SK-N-SH (cell line): Measurements from ENCODE around the gene PEX16. TPM values are rescaled to one million over a fixed set of nuclear protein-coding genes. Genes with fewer than 3 reads are reported as not detected.

ENCODE experiments used
- CTCF ChIA-PET: fragments of 300-600, 350-600 bp; formaldehyde crosslinking; extraction: SDS; loops from one replicate; lab custom pipeline; 2021; lab: Yijun Ruan, JAX
- POLR2A ChIA-PET: fragments of 350-600 bp; sonication (Branson Sonifier 250); formaldehyde crosslinking; extraction: SDS; loops from one replicate; lab custom pipeline; 2020; ENCODE audit warnings: antibody characterized with exemption, inconsistent platforms; lab: Yijun Ruan, JAX
- DNase-seq: peaks from one replicate; pipeline ENCODE4 v3.0.0; 2012
- H2AFZ ChIP-seq: fragments of 200-600 bp; sonication (generic); 2 replicates; pipeline ENCODE4 v1.8.1; 2016; ENCODE audit warnings: antibody characterized with exemption, mild to moderate bottlenecking, low read depth
- H3F3A ChIP-seq: fragments of 200-600 bp; sonication (generic); replicated peaks from 2 replicates; pipeline ENCODE3; 2016; ENCODE audit warnings: antibody characterized with exemption, mild to moderate bottlenecking; ENCODE audit not compliant: insufficient read depth
- H3K27ac ChIP-seq, 2 experiments: fragments of 200-500 bp in 1 of 2; fragments of 200-600 bp in 1 of 2; sonication (Bioruptor generic) in 1 of 2; sonication (generic), shearing (Covaris generic) in 1 of 2; 2 replicates each; pipeline versions ENCODE4 v1.5.1 to v1.6.1; 2014 to 2016; ENCODE audit warnings: low read depth in 2 of 2, inconsistent platforms in 1 of 2, low read length in 1 of 2, mild to moderate bottlenecking in 1 of 2, mixed read lengths in 1 of 2
- H3K27me3 ChIP-seq: fragments of 200-600 bp; sonication (generic), shearing (Covaris generic); 2 replicates; pipeline ENCODE4 v1.6.1; 2016; ENCODE audit warnings: mixed run types; ENCODE audit not compliant: insufficient read depth
- H3K36me3 ChIP-seq, 2 experiments: fragments of 200-500 bp in 1 of 2; fragments of 200-600 bp in 1 of 2; sonication (Bioruptor generic) in 1 of 2; sonication (generic) in 1 of 2; replicated peaks in 1 of 2; 2 replicates each; pipeline versions ENCODE3 to v1.5.1; 2014 to 2016; ENCODE audit warnings: low read length in 1 of 2, mild to moderate bottlenecking in 1 of 2; ENCODE audit not compliant: insufficient read depth in 2 of 2, control insufficient read depth in 1 of 2
- H3K4me1 ChIP-seq, 2 experiments: fragments of 200-500 bp in 1 of 2; fragments of 200-600 bp in 1 of 2; sonication (Bioruptor generic) in 1 of 2; sonication (generic), shearing (Covaris generic) in 1 of 2; 2 replicates each; pipeline versions ENCODE4 v1.5.1 to v1.6.1; 2014 to 2016; ENCODE audit warnings: low read depth in 1 of 2, low read length in 1 of 2, mixed run types in 1 of 2; ENCODE audit not compliant: insufficient read depth in 2 of 2, control insufficient read depth in 1 of 2
- H3K4me2 ChIP-seq: fragments of 200-600 bp; sonication (generic), shearing (Covaris generic); 2 replicates; pipeline ENCODE4 v1.6.1; 2017; ENCODE audit warnings: mixed run types
- H3K4me3 ChIP-seq, 2 experiments: fragments of 200-500 bp in 1 of 2; fragments of 200-600 bp in 1 of 2; sonication (Bioruptor generic) in 1 of 2; sonication (generic), shearing (Covaris generic) in 1 of 2; 2 replicates each; pipeline versions ENCODE4 v1.5.1 to v1.8.1; 2014 to 2016; ENCODE audit warnings: low read depth in 2 of 2, inconsistent platforms in 1 of 2, low read length in 1 of 2, mild to moderate bottlenecking in 1 of 2, mixed read lengths in 1 of 2, moderate library complexity in 1 of 2
- H3K79me2 ChIP-seq: fragments of 200-600 bp; sonication (generic); 2 replicates; pipeline ENCODE4 v1.8.1; 2017; ENCODE audit warnings: mild to moderate bottlenecking; ENCODE audit not compliant: insufficient read depth
- H3K9ac ChIP-seq: fragments of 200-600 bp; sonication (generic); 2 replicates; pipeline ENCODE4 v1.6.1; 2017; ENCODE audit warnings: mixed run types
- H3K9me2 ChIP-seq: fragments of 200-600 bp; sonication (generic); 2 replicates; pipeline ENCODE4 v1.6.1; 2017; ENCODE audit warnings: mixed run types
- H3K9me3 ChIP-seq: fragments of 200-600 bp; sonication (generic); 2 replicates; pipeline ENCODE4 v1.6.1; 2017; ENCODE audit warnings: mixed run types, mild to moderate bottlenecking, moderate library complexity
- H4K20me1 ChIP-seq: fragments of 200-600 bp; sonication (generic); 2 replicates; pipeline ENCODE4 v1.6.1; 2017; ENCODE audit warnings: mild to moderate bottlenecking, mixed run types; ENCODE audit not compliant: insufficient read depth
- CHD2 ChIP-seq: fragments of 150-350 bp; IDR thresholded peaks from 2 replicates; pipeline ENCODE4 v1.6.1; 2018; ENCODE audit warnings: low read length; ENCODE audit not compliant: partially characterized antibody
- ELF1 ChIP-seq: IDR thresholded peaks from 2 replicates; pipeline ENCODE4 v1.4.0; 2012
- EP300 ChIP-seq, 2 experiments: IDR thresholded peaks; 2 replicates each; pipeline versions ENCODE4 v1.4.0 to v1.6.1; 2012; ENCODE audit warnings: borderline replicate concordance in 1 of 2, low read depth in 1 of 2, low read length in 1 of 2
- EZH2phosphoT487 ChIP-seq: fragments of 200-600 bp; sonication (generic); IDR thresholded peaks from 2 replicates; pipeline ENCODE4 v1.6.1; 2017; ENCODE audit warnings: low read depth, mixed run types, mild to moderate bottlenecking, antibody characterized with exemption, moderate library complexity, borderline replicate concordance
- FOSL2 ChIP-seq: IDR thresholded peaks from 2 replicates; pipeline ENCODE4 v1.4.0; 2012; ENCODE audit warnings: low read depth, mild to moderate bottlenecking, moderate library complexity, borderline replicate concordance
- FOXJ3 ChIP-seq: sonication (generic); formaldehyde crosslinking; IDR thresholded peaks from 2 replicates; pipeline ENCODE4 v1.5.1; 2020; ENCODE audit warnings: mild to moderate bottlenecking, missing genetic modification reagents
- GABPA ChIP-seq: IDR thresholded peaks from 2 replicates; pipeline ENCODE4 v1.4.0; 2012; ENCODE audit warnings: low read depth, mild to moderate bottlenecking
- GATA2 ChIP-seq: sonication (generic); formaldehyde crosslinking; IDR thresholded peaks from 2 replicates; pipeline ENCODE4 v1.5.0; 2020; ENCODE audit warnings: mild to moderate bottlenecking, missing genetic modification reagents
- JUND ChIP-seq: IDR thresholded peaks from 2 replicates; pipeline ENCODE4 v1.4.0; 2012
- MEF2A ChIP-seq: IDR thresholded peaks from 2 replicates; pipeline ENCODE4 v1.4.0; 2012; ENCODE audit warnings: low read depth, borderline replicate concordance
- MXI1 ChIP-seq: IDR thresholded peaks from 2 replicates; pipeline ENCODE4 v1.6.1; 2012; ENCODE audit warnings: mild to moderate bottlenecking, low read depth, low read length, improper control_type of control experiment
- NRF1 ChIP-seq: IDR thresholded peaks from 2 replicates; pipeline ENCODE4 v1.6.1; 2012; ENCODE audit warnings: low read depth, mild to moderate bottlenecking, low read length
- POLR2AphosphoS5 ChIP-seq: IDR thresholded peaks from 2 replicates; pipeline ENCODE4 v1.6.1; 2012; ENCODE audit warnings: low read depth, low read length
- RAD21 ChIP-seq: IDR thresholded peaks from 2 replicates; pipeline ENCODE4 v1.6.1; 2012; ENCODE audit warnings: mild to moderate bottlenecking, low read length
- RCOR1 ChIP-seq: fragments of 150-350 bp; IDR thresholded peaks from 2 replicates; pipeline ENCODE4 v1.6.1; 2017; ENCODE audit warnings: antibody characterized with exemption, low read length
- RFX5 ChIP-seq: IDR thresholded peaks from 2 replicates; pipeline ENCODE4 v1.6.1; 2012; ENCODE audit warnings: mild to moderate bottlenecking, improper control_type of control experiment, low read length
- RXRA ChIP-seq: IDR thresholded peaks from 2 replicates; pipeline ENCODE4 v1.4.0; 2012; ENCODE audit warnings: low read depth, mild to moderate bottlenecking, borderline replicate concordance
- SIN3A ChIP-seq: IDR thresholded peaks from 2 replicates; pipeline ENCODE4 v1.6.1; 2012; ENCODE audit warnings: low read depth, mild to moderate bottlenecking, low read length, moderate library complexity, borderline replicate concordance
- SMC3 ChIP-seq: IDR thresholded peaks from 2 replicates; pipeline ENCODE4 v1.6.1; 2012; ENCODE audit warnings: low read depth, low read length, improper control_type of control experiment
- TAF1 ChIP-seq: IDR thresholded peaks from 2 replicates; pipeline ENCODE4 v1.6.1; 2012; ENCODE audit warnings: low read depth, mild to moderate bottlenecking, low read length, moderate library complexity, borderline replicate concordance
- TEAD4 ChIP-seq: IDR thresholded peaks from 2 replicates; pipeline ENCODE4 v1.4.0; 2012; ENCODE audit warnings: mild to moderate bottlenecking, borderline replicate concordance; ENCODE audit not compliant: insufficient read depth
- YY1 ChIP-seq: IDR thresholded peaks from 2 replicates; pipeline ENCODE4 v1.4.0; 2012; ENCODE audit warnings: low read depth, mild to moderate bottlenecking
- WGBS: methylation state at CpG from one replicate; pipeline ENCODE4 v1.1.6; 2017; ENCODE audit warnings: low lambda C conversion rate; 5-methylcytosine and 5-hydroxymethylcytosine counted together
- polyA plus RNA-seq, 3 experiments: library from polyadenylated mRNA; depleted of rRNA; stranded (reverse); fragments of >200 nt; gene quantifications; 2 replicates each; pipeline ENCODE4 v1.2.3, GENCODE V29; 2012
- TF ChIP-seq, protein P1 (sequence below): IDR thresholded peaks from 2 replicates; pipeline ENCODE4 v1.4.0; 2012; ENCODE audit warnings: low read depth, borderline replicate concordance
- TF ChIP-seq, protein P2 (sequence below): fragments of 150-350 bp; IDR thresholded peaks from 2 replicates; pipeline ENCODE4 v1.6.1; 2016; ENCODE audit warnings: mild to moderate bottlenecking, low read depth, low read length
- TF ChIP-seq, protein P3 (sequence below): fragments of 200-600 bp; sonication (generic); IDR thresholded peaks from 2 replicates; pipeline ENCODE4 v1.6.1; 2017; ENCODE audit warnings: antibody characterized with exemption, mild to moderate bottlenecking, moderate library complexity
- TF ChIP-seq, protein P4 (sequence below): fragments of 150-350 bp; IDR thresholded peaks from 2 replicates; pipeline ENCODE4 v1.6.1; 2017; ENCODE audit warnings: antibody characterized with exemption, low read length, low read depth, borderline replicate concordance
- TF ChIP-seq, protein P5 (sequence below): IDR thresholded peaks from 2 replicates; pipeline ENCODE4 v1.4.0; 2012; ENCODE audit warnings: low read depth

PEX16 gene
- polyA plus RNA-seq (2012; rRNA removed), result 44.1 and 46.4 TPM in 2 replicates
- 22.0 and 28.1 TPM in 2 replicates for polyA plus RNA-seq (2012; cell fraction: cytosol; rRNA removed)
- polyA plus RNA-seq (2012; cell fraction: nucleus; rRNA removed), result 92.8 and 94.1 TPM in 2 replicates

DNA sequence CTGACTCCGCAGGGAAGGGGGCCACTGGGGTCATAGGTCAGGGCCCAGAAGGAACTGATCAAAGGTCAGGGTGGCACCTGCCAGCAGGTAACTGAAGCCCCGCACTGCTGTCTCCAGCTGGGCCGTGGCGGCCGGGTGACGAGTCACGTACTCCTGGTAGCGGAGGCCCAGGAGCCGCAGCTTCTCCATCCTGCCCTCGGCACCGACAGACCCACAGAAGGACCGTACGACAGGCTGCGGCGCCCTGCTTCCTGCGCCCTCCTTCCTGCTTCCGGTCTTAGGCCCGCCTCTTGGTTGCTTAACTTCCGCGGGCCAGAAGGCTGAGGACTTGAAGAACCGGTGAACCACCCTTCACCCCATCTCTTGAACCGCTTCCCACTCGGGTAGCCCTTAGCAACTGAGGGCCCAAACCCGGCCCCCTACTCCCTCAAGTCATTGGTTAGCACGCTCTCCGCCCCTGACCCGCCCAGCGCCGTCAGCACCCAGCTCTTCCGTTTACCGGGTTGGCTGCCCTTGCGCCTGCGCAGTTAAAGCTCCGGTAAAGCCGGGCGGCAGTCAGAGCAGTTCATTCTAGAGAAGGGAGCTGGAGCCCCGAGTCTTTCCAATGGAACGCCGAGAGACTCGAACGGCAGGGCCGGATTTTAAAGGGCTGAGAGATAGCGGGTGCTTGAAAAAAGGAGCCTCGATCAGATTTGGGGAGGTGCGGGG lies at the start of gene PEX16:
Gene PEX16, minus strand, starts transcription at position 255 of the 708 bp plus-strand sequence. Its CDS starts 66 bp downstream, at position 189.
- Histone ChIP-seq H3K9me2 (no peaks in the 10 kb centered on the region), H4K20me1 (no peaks in the 10 kb centered on the region), H3K36me3 (peaks cover 0 to 28% of the 10 kb centered on the region in 2 experiments), H3K4me3 (peak within 1 kb of the TSS; percentile 95 to 99), H3K27ac (peak within 1 kb of the TSS; percentile 83 to 89), H3K79me2 (peaks cover 19% of the 10 kb centered on the region), H2AFZ (peak within 1 kb of the TSS; percentile 95), H3K9me3 (no peaks in the 10 kb centered on the region), H3K9ac (peak within 1 kb of the TSS; percentile 89), H3K4me2 (peak within 1 kb of the TSS; percentile 97), H3F3A (peaks cover 4% of the 10 kb centered on the region), H3K27me3 (no peaks in the 10 kb centered on the region), H3K4me1 (peaks cover 7 to 17% of the 10 kb centered on the region in 2 experiments; a peak in 3 of 4 replicates)
- peak; percentile 97 for DNase-seq
- POLR2A ChIA-PET, result interaction anchor here (0.5 to 2.3 kb wide), 9 partner anchors 8 to 378 kb away, joined by 3 to 15 read pairs (median 4); no protein-coding TSS in a partner anchor
- CTCF ChIA-PET, result interaction anchor here (0.9 to 6.2 kb wide), 5 partner anchors 19 to 322 kb away, joined by 3 to 35 read pairs (median 4); no protein-coding TSS in a partner anchor
- WGBS, result under 1% methylated on average over 29 of the region's 45 CpGs
- TF ChIP-seq, protein P1, sequence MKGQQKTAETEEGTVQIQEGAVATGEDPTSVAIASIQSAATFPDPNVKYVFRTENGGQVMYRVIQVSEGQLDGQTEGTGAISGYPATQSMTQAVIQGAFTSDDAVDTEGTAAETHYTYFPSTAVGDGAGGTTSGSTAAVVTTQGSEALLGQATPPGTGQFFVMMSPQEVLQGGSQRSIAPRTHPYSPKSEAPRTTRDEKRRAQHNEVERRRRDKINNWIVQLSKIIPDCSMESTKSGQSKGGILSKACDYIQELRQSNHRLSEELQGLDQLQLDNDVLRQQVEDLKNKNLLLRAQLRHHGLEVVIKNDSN, result no peak
- TF ChIP-seq CHD2 (peak; percentile 12), GATA2 (CRISPR knock-in tag) (no peak), TAF1 (peak; percentile 55; the same call in 1 of the 2 replicates), ELF1 (peak; percentile 96), MXI1 (peak; percentile 70; the same call in 1 of the 2 replicates), POLR2AphosphoS5 (peak; percentile 91), JUND (no peak), FOXJ3 (CRISPR knock-in tag) (no peak), SMC3 (no peak), FOSL2 (no peak), GABPA (peak; percentile 98), RFX5 (peak; percentile 73; the same call in 1 of the 2 replicates), YY1 (peak; percentile 73; the same call in 1 of the 2 replicates), EZH2phosphoT487 (no peak), RXRA (no peak), TEAD4 (no peak), MEF2A (no peak), SIN3A (0 out of 2 replicates have a peak, but pooled peaks have one; percentile 75), RAD21 (no peak), EP300 (IDR thresholded peaks at IDR 0.05; ENCODE audit: borderline replicate concordance in 1 of 2, low read depth in 1 of 2, low read length in 1 of 2) (no peak), RCOR1 (no peak), NRF1 (peak; percentile 83)
- TF ChIP-seq, protein P2, sequence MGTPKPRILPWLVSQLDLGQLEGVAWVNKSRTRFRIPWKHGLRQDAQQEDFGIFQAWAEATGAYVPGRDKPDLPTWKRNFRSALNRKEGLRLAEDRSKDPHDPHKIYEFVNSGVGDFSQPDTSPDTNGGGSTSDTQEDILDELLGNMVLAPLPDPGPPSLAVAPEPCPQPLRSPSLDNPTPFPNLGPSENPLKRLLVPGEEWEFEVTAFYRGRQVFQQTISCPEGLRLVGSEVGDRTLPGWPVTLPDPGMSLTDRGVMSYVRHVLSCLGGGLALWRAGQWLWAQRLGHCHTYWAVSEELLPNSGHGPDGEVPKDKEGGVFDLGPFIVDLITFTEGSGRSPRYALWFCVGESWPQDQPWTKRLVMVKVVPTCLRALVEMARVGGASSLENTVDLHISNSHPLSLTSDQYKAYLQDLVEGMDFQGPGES, result no peak
- TF ChIP-seq, protein P3, sequence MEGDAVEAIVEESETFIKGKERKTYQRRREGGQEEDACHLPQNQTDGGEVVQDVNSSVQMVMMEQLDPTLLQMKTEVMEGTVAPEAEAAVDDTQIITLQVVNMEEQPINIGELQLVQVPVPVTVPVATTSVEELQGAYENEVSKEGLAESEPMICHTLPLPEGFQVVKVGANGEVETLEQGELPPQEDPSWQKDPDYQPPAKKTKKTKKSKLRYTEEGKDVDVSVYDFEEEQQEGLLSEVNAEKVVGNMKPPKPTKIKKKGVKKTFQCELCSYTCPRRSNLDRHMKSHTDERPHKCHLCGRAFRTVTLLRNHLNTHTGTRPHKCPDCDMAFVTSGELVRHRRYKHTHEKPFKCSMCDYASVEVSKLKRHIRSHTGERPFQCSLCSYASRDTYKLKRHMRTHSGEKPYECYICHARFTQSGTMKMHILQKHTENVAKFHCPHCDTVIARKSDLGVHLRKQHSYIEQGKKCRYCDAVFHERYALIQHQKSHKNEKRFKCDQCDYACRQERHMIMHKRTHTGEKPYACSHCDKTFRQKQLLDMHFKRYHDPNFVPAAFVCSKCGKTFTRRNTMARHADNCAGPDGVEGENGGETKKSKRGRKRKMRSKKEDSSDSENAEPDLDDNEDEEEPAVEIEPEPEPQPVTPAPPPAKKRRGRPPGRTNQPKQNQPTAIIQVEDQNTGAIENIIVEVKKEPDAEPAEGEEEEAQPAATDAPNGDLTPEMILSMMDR, result no peak
- TF ChIP-seq, protein P4, sequence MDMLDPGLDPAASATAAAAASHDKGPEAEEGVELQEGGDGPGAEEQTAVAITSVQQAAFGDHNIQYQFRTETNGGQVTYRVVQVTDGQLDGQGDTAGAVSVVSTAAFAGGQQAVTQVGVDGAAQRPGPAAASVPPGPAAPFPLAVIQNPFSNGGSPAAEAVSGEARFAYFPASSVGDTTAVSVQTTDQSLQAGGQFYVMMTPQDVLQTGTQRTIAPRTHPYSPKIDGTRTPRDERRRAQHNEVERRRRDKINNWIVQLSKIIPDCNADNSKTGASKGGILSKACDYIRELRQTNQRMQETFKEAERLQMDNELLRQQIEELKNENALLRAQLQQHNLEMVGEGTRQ, result no peak
- TF ChIP-seq, protein P5, sequence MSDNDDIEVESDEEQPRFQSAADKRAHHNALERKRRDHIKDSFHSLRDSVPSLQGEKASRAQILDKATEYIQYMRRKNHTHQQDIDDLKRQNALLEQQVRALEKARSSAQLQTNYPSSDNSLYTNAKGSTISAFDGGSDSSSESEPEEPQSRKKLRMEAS, result no peak; the same call in none of the 2 replicates
